Neuronal stem cell (in vitro differentiated cells): Measurements from ENCODE around the gene TPSD1.

Experiments used
- DNase-seq: peaks from one replicate; pipeline ENCODE4 v3.0.0-alpha.2; 2013; ENCODE audit warnings: low spot score
- H2AFZ ChIP-seq: one replicate; pipeline ENCODE4 v1.6.1; 2013; ENCODE audit warnings: mild to moderate bottlenecking, low read length, inconsistent platforms
- H2AK5ac ChIP-seq: 2 replicates; pipeline ENCODE4 v1.6.1; 2013; ENCODE audit warnings: low read depth, mild to moderate bottlenecking, inconsistent platforms, low read length, moderate library complexity, mixed read lengths
- H2BK120ac ChIP-seq: 2 replicates; pipeline ENCODE4 v1.6.1; 2013; ENCODE audit warnings: low read depth, mild to moderate bottlenecking, inconsistent platforms, low read length, moderate library complexity, mixed read lengths
- H2BK12ac ChIP-seq: one replicate; pipeline ENCODE4 v1.6.1; 2013; ENCODE audit warnings: low read length, inconsistent platforms
- H2BK15ac ChIP-seq: 2 replicates; pipeline ENCODE4 v1.6.1; 2013; ENCODE audit warnings: mild to moderate bottlenecking, low read length, inconsistent platforms, mixed read lengths
- H2BK5ac ChIP-seq: one replicate; pipeline ENCODE4 v1.6.1; 2013; ENCODE audit warnings: inconsistent platforms, mild to moderate bottlenecking, low read length, moderate library complexity
- H3K14ac ChIP-seq: one replicate; pipeline ENCODE4 v1.6.1; 2013; ENCODE audit warnings: low read length, inconsistent platforms
- H3K18ac ChIP-seq: 2 replicates; pipeline ENCODE4 v1.6.1; 2013; ENCODE audit warnings: low read length, inconsistent platforms
- H3K23ac ChIP-seq: 2 replicates; pipeline ENCODE4 v1.6.1; 2013; ENCODE audit warnings: low read depth, mild to moderate bottlenecking, mixed read lengths, low read length, inconsistent platforms; ENCODE audit not compliant: poor library complexity
- H3K27ac ChIP-seq: replicated peaks from 3 replicates; pipeline ENCODE4 v1.5.1; 2013; ENCODE audit warnings: low read length, inconsistent platforms
- H3K27me3 ChIP-seq, 3 experiments: 2 replicates each; pipeline ENCODE4 v1.6.1; 2013; ENCODE audit warnings: low read length in 3 of 3, mild to moderate bottlenecking in 2 of 3, inconsistent platforms in 1 of 3, low read depth in 1 of 3, mixed read lengths in 1 of 3, moderate library complexity in 1 of 3; ENCODE audit not compliant: control insufficient read depth in 3 of 3, insufficient read depth in 3 of 3
- H3K36me3 ChIP-seq, 2 donors: replicated peaks in 1 of 2; 2 replicates each; pipeline ENCODE4 v1.6.1; 2013; ENCODE audit warnings: low read length in 2 of 2; ENCODE audit not compliant: control insufficient read depth in 2 of 2, insufficient read depth in 2 of 2
- H3K4ac ChIP-seq: 2 replicates; pipeline ENCODE4 v1.6.1; 2013; ENCODE audit warnings: inconsistent platforms, mild to moderate bottlenecking, low read length, moderate library complexity
- H3K4me1 ChIP-seq, 2 donors: 1 replicate in 1 of 2; 2 replicates in 1 of 2; pipeline ENCODE4 v1.6.1; 2013; ENCODE audit warnings: low read length in 2 of 2, low read depth in 1 of 2; ENCODE audit not compliant: control insufficient read depth in 2 of 2, insufficient read depth in 1 of 2
- H3K4me2 ChIP-seq: one replicate; pipeline ENCODE4 v1.6.1; 2013; ENCODE audit warnings: mild to moderate bottlenecking, low read length, inconsistent platforms; ENCODE audit not compliant: insufficient read depth, poor library complexity, severe bottlenecking
- H3K4me3 ChIP-seq, 2 donors: 2 replicates each; pipeline ENCODE4 v1.5.1; 2013; ENCODE audit warnings: low read length in 2 of 2, mild to moderate bottlenecking in 2 of 2, inconsistent platforms in 1 of 2, moderate library complexity in 1 of 2
- H3K79me1 ChIP-seq: one replicate; pipeline ENCODE4 v1.6.1; 2013; ENCODE audit warnings: low read depth, mild to moderate bottlenecking, inconsistent platforms, low read length, moderate library complexity
- H3K9ac ChIP-seq: one replicate; pipeline ENCODE4 v1.6.1; 2013; ENCODE audit warnings: mild to moderate bottlenecking, low read depth, low read length, inconsistent platforms; ENCODE audit not compliant: poor library complexity
- H3K9me3 ChIP-seq, 2 donors: replicated peaks in 1 of 2; 2 replicates each; pipeline versions ENCODE3 to v1.6.1; 2013; ENCODE audit warnings: low read length in 2 of 2, mild to moderate bottlenecking in 2 of 2, inconsistent platforms in 1 of 2, low read depth in 1 of 2, mixed read lengths in 1 of 2, moderate library complexity in 1 of 2; ENCODE audit not compliant: control insufficient read depth in 2 of 2, insufficient read depth in 1 of 2
- H4K8ac ChIP-seq: one replicate; pipeline ENCODE4 v1.6.1; 2013; ENCODE audit warnings: low read depth, mild to moderate bottlenecking, inconsistent platforms, low read length, moderate library complexity
- H4K91ac ChIP-seq: one replicate; pipeline ENCODE4 v1.6.1; 2013; ENCODE audit warnings: low read length, low read depth, mild to moderate bottlenecking, inconsistent platforms; ENCODE audit not compliant: poor library complexity
- WGBS, 2 donors: extraction: QIAGEN DNeasy Blood & Tissue Kit; methylation state at CpG; one replicate each; pipeline ENCODE4 v1.1.7; 2013; ENCODE audit warnings: missing lambda C conversion rate in 2 of 2, mixed read lengths in 1 of 2; ENCODE audit not compliant: insufficient read length in 2 of 2, insufficient replicate concordance in 1 of 2; ENCODE audit errors: extremely low coverage in 2 of 2; 5-methylcytosine and 5-hydroxymethylcytosine counted together

The TPSD1 gene

GRCh38 chr16:1209081-1209480 lies 46.8 kb upstream of the TPSD1 start:
- H3K18ac ChIP-seq: no peak overlapping the region
- H3K27me3 ChIP-seq: no peaks in the 10 kb centered on the region
- H3K23ac ChIP-seq: peak overlapping the region; percentile 73
- no peak overlapping the region for H3K4me3 ChIP-seq
- H3K36me3 ChIP-seq: peaks cover 5 to 30% of the 10 kb centered on the region in 2 donors
- WGBS, 2 donors: no CpG with 5 or more reads among the region's 43 CpGs
- H4K8ac ChIP-seq: no peak overlapping the region
- no peaks in the 10 kb centered on the region for H3K9me3 ChIP-seq
- H3K14ac ChIP-seq: no peak overlapping the region
- H4K91ac ChIP-seq: no peak overlapping the region
- no peak overlapping the region for H2BK12ac ChIP-seq
- no peaks in the 10 kb centered on the region for H3K4me1 ChIP-seq
- no peak overlapping the region for H3K27ac ChIP-seq
- no peak overlapping the region for H3K4me2 ChIP-seq
- DNase-seq: no peak
- no peak overlapping the region for H2BK15ac ChIP-seq
- H2AK5ac ChIP-seq: no peak overlapping the region
- H3K9ac ChIP-seq: no peak overlapping the region
- peaks cover 4% of the 10 kb centered on the region for H3K79me1 ChIP-seq
- no peak overlapping the region for H2BK120ac ChIP-seq
- no peak overlapping the region for H3K4ac ChIP-seq
- no peak overlapping the region for H2AFZ ChIP-seq
- no peak overlapping the region for H2BK5ac ChIP-seq

- peaks cover 5 to 31% of the 10 kb centered on the region in 2 donors for H3K36me3 ChIP-seq
- H3K27ac ChIP-seq: no peak overlapping the region
- peak overlapping the region; percentile 22 for H2BK12ac ChIP-seq
- no peak overlapping the region for H2BK5ac ChIP-seq
- peaks cover 6% of the 10 kb centered on the region for H3K79me1 ChIP-seq
- H3K4me2 ChIP-seq: no peak overlapping the region
- H3K27me3 ChIP-seq: no peaks in the 10 kb centered on the region
- no peak overlapping the region for H2BK15ac ChIP-seq
- no peak for DNase-seq
- no peak overlapping the region for H2AFZ ChIP-seq
- no peak overlapping the region for H4K91ac ChIP-seq
- no peak overlapping the region for H3K14ac ChIP-seq
- H3K4ac ChIP-seq: no peak overlapping the region
- no peak overlapping the region for H4K8ac ChIP-seq
- H2BK120ac ChIP-seq: no peak overlapping the region
- no peak overlapping the region for H3K4me3 ChIP-seq
- no CpG with 5 or more reads among the region's 23 CpGs for WGBS, 2 donors
- no peak overlapping the region for H3K23ac ChIP-seq
- no peak overlapping the region for H3K18ac ChIP-seq
- no peaks in the 10 kb centered on the region for H3K9me3 ChIP-seq
- H3K9ac ChIP-seq: no peak overlapping the region
- H3K4me1 ChIP-seq: no peaks in the 10 kb centered on the region
- H2AK5ac ChIP-seq: no peak overlapping the region
These were observed 45.4 kb upstream of the TPSD1 start for GRCh38 chr16:1210461-1210860.

DNA sequence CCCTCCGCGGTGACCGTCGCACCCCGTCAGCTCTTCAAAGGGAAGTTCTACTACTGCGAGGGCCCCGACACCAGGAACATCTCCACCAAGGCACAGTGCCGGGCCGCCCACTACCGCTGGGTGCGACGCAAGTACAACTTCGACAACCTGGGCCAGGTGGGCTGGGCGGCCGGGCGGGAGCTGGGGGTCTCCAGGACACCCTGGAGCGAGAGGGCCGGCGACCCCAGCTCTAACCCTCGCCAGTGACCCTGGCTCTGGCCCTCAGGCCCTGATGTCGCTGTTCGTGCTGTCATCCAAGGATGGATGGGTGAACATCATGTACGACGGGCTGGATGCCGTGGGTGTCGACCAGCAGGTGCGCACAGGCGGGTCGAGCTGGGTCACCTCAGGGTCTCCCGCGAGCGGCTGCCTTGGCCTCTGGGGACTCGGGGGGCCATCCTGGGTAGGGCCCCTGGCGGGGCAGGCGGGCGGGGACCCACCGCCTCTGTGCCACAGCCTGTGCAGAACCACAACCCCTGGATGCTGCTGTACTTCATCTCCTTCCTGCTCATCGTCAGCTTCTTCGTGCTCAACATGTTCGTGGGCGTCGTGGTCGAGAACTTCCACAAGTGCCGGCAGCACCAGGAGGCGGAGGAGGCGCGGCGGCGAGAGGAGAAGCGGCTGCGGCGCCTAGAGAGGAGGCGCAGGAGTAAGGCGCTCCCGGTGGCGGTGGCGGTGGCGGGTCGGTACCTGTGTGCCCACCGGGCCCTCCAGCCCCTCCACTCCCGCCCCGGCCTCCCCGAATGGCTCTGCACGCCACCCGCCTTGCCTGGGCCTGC lies 44.2 kb upstream of the TPSD1 start:
- H2AK5ac ChIP-seq: no peak overlapping the region
- H3K4me1 ChIP-seq: no peaks in the 10 kb centered on the region
- H3K14ac ChIP-seq: no peak overlapping the region
- H3K79me1 ChIP-seq: peaks cover 6% of the 10 kb centered on the region
- H2BK15ac ChIP-seq: no peak overlapping the region
- H3K4ac ChIP-seq: no peak overlapping the region
- DNase-seq: no peak
- H3K27me3 ChIP-seq: no peaks in the 10 kb centered on the region
- no CpG with 5 or more reads among the region's 65 CpGs for WGBS, 2 donors
- H3K4me2 ChIP-seq: no peak overlapping the region
- H4K91ac ChIP-seq: no peak overlapping the region
- no peak overlapping the region for H3K18ac ChIP-seq
- no peak overlapping the region for H3K27ac ChIP-seq
- H3K9me3 ChIP-seq: no peaks in the 10 kb centered on the region
- H3K23ac ChIP-seq: peak overlapping the region; percentile 55
- H2BK5ac ChIP-seq: no peak overlapping the region
- no peak overlapping the region for H4K8ac ChIP-seq
- peaks cover 5 to 33% of the 10 kb centered on the region in 2 donors for H3K36me3 ChIP-seq
- H2AFZ ChIP-seq: no peak overlapping the region
- H2BK12ac ChIP-seq: no peak overlapping the region
- no peak overlapping the region for H2BK120ac ChIP-seq
- H3K9ac ChIP-seq: no peak overlapping the region
- H3K4me3 ChIP-seq: no peak overlapping the region

- no peaks in the 10 kb centered on the region for H3K4me1 ChIP-seq
- H3K4ac ChIP-seq: no peak overlapping the region
- no peak overlapping the region for H3K18ac ChIP-seq
- no peak overlapping the region for H3K4me2 ChIP-seq
- H3K4me3 ChIP-seq: no peak overlapping the region
- H2AK5ac ChIP-seq: no peak overlapping the region
- H4K91ac ChIP-seq: no peak overlapping the region
- H2AFZ ChIP-seq: no peak overlapping the region
- H3K9ac ChIP-seq: no peak overlapping the region
- H2BK120ac ChIP-seq: no peak overlapping the region
- H2BK12ac ChIP-seq: no peak overlapping the region
- peak overlapping the region; percentile 65 for H3K23ac ChIP-seq
- H3K27me3 ChIP-seq: no peaks in the 10 kb centered on the region
- peaks cover 0 to 39% of the 10 kb centered on the region in 2 donors for H3K36me3 ChIP-seq
- H4K8ac ChIP-seq: no peak overlapping the region
- H3K14ac ChIP-seq: no peak overlapping the region
- no peak overlapping the region for H2BK15ac ChIP-seq
- H3K79me1 ChIP-seq: peaks cover 6% of the 10 kb centered on the region
- no CpG with 5 or more reads among the region's 40 CpGs for WGBS, 2 donors
- H3K27ac ChIP-seq: no peak overlapping the region
- no peak overlapping the region for H2BK5ac ChIP-seq
- DNase-seq: no peak
- H3K9me3 ChIP-seq: peaks cover 0 to 2% of the 10 kb centered on the region in 2 donors
These were observed 43.2 kb upstream of the TPSD1 start for GRCh38 chr16:1212616-1213194.
